Right renal pelvis (tissue), 4 donors: Measurements from ENCODE around the gene UBL3. TPM values are rescaled to one million over a fixed set of nuclear protein-coding genes. Genes with fewer than 3 reads are reported as not detected.

Experiments
- DNase-seq, 4 donors: peaks; one replicate each; pipeline ENCODE4 v3.0.0-alpha.2; 2013; ENCODE audit warnings: low read depth in 4 of 4, low spot score in 3 of 4, missing footprints in 1 of 4
- polyA plus RNA-seq, 4 donors: library from polyadenylated mRNA; unstranded; fragments of 120-200 nt; gene quantifications; one replicate each; pipeline ENCODE4 v1.2.1, GENCODE V29; 2013; ENCODE audit not compliant: insufficient read length in 4 of 4

UBL3 gene, protein sequence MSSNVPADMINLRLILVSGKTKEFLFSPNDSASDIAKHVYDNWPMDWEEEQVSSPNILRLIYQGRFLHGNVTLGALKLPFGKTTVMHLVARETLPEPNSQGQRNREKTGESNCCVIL
- polyA plus RNA-seq, result 10 to 100 TPM; 44.3 to 56.7 (median 56.2) TPM

DNA sequence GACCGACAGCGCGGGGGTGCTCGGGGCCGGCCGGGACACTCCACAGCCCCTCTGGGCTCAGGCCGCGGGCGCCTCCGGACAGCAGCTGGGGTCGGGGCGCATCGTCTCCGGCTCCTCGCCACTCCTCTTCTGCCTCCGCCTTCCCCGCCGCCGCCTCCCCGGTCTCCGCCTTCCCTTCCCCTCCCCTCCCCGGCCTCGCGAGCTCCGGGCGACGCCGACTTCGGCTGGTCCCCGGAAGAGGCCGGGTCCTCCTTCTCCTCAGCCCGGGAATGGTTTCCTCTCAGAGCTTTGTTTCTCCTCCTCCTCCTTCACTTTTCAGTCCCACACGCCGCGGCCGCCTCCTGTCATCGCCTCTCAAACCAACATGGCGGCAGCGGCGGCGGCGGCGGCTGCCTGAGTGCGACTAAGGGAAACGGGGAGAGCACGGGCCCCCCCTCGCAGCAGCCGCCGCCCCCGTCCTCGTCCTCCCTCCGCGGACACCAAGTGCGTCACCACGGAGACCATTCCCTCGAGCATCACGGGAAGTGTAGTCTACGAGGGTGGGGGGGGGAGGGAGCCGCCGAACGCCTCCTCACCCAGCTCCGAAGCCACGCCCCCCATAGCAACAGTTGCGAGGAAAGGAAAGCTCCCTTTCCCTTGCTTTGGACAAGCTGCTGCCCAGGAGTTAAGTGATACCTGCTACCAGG is at the start of gene UBL3:
Gene UBL3, minus strand, starts transcription at position 405 of the 686 bp plus-strand sequence. CDS start 1,079 bp downstream, outside the sequence.
- DNase-seq, result peak; percentile 95 to 96 (median 96)

DNA sequence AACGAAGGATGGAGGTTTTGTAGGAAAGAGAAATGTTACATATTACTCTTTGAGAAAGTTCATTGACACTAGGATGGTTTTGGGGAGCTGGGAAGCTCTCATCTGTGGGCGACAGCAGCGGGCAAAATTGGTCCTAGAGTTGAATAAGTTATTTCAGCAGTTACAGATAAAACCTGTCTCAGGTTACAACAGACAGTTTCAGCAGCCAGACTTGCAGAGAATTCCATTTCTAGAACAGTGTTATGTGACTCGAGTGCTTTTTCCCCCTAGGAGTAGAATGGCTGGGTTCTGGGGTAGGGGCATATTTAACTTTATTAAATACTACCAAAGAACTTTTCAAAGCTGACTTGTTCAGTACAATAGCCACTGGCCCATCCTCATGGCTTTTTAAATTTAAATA is 46.7 kb upstream of the UBL3 start:
- DNase-seq, result no peak

DNA sequence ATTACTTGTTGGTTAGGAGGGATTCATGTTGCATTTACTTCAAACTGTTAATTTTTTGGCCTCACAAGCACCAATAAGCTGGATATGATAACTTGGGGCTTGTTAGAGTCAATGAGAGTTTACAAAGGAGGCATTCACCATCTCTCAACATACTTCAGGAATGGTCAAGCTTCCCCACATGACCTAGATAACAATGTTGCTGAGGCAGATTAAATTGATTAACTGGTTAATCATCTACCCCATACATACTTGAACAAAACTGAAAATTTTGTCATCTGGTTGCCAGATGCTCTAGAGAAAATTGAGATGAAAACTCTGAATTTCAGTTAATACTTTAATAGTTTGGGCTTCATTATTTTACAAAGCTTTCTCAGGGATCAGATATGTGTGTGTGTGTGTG is 43.0 kb upstream of the UBL3 start:
- no peak for DNase-seq

DNA sequence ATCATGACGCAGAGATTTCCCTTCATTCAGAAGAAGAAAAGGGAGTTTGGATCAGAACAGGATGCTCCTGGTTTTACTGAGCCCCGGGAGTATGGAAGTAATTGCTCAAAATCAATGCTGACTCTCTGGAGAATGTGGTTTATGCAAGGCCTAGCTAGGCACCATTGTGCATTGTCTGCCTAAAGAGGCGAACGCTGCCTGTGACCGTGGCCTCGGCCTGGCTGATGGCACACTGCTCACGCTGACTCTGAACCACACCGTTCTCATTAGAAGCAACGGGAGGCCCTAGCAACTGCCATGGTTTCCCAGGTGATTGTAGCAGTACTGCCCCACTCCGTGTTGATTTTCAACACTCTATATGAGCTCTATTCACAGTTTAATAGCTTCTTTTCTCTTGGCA is 41.7 kb upstream of the UBL3 start:
- DNase-seq, result no peak

DNA sequence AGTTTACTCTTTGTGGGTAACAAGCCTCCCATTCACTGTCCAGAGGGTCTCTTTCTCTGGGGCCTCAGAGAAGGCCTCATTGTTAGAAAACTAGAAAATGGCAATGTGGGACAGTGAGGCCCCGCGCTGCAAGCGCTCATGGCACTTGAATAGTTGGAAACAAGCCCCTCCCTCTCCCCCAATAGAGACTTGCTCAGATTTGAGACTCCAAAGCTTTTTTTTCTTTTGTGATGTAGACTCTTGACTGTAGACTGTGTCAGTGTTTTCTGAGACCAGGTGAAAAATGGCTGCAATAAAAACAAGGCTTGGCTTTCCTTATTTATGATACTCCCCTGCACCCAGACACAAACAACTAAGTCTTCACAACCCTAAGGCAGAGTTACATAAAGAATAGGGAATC is 38.7 kb upstream of the UBL3 start:
- DNase-seq, result no peak

DNA sequence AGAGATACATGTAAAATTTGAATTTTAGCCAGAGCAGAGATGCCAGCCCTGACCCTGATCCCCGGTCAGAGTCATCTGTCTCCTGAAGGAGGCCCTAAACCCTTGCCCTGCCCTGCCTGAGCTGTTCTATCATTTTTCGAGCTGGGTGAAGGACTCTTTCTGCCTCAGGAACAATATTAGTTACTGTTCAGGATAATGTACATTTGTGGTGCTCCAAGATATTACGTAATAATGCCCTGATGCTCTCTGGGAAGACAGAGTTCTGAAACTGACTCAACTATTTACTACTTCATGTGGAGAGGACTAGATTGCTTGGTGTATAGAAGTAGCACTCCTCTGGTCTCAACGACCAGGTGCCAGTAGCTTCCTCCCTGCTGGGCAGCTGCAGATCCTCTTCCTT is 37.9 kb upstream of the UBL3 start:
- DNase-seq, result no peak

DNA sequence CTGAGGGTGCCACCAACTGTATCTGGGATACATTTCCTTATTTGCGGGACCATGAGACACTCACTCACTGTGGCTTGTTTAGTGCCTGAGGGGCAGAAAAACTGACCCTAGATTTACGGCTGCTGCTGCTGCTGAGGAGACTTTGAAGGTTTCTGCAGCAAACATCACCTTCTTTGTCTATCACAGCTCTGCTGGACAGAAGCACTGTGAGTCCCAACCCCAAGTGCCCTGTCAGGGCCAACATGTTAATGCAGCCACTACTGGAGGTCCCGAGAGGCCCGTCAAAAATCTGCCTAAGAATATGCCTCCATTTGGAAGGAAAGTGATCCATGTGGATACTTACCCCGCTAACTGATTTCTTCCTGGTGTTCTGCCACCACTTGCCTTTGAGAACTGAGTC is 37.3 kb upstream of the UBL3 start:
- no peak for DNase-seq

DNA sequence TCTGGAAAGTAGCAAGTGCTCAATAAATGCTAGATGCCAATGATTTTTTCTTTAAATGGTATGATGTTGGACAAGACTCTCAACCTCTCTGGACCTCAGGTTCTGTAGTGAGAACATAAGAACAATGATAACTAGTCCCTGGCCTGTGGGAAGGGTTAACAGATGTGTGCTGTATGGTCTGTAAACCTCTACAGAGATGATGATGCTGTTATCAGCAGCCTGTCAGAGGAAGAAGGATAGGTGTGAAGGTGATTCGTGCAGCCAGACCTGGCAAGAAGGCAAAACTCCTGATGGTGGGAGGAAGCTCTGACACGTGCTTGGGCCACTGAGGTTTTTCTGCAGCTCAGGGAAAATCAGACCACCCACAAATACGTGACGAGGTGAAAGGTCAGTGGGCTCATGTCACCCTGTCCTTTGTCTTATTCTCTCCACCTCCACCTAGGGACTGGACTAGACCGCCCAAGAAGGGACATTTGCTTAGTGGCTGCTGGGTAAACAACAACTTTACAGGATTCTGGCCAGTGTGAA is 36.7 kb upstream of the UBL3 start:
- no peak for DNase-seq

DNA sequence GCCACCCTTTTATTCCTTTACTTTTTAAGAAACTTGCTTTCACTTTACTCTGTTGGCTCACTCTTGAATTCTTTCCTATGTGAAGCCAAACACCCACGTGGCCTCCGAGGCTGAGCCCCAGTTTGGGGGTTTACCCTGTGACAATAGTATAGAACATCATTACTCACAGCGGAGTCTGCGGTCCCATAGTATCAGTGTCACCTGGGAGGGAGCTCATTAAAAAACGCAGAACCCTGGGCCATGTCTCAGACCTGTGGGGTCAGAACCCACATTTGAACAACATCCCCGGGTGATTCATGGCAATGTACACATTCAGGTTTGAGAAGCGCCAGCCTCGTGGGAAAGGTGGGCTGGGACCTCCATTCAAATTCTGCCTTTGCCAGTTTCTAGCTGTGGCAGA is 36.0 kb upstream of the UBL3 start:
- DNase-seq, result no peak

DNA sequence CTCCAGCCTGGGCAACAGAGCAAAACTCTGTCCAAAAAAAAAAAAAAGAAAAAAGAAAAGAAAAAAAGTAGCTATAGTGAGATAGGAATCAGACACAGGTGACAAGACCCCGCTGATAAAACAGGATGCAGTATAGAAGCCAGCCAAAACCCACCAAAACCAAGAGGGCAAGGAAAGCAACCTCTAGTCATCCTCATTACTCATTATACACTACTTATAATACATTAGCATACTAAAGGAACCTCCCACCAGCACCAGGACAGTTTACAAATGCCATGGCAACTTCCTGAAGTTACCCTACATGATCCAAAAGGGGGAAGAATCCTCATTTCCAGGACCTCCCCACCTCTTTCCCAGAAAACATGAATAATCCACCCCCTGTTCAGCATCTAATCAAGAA is 35.6 kb upstream of the UBL3 start:
- no peak for DNase-seq

DNA sequence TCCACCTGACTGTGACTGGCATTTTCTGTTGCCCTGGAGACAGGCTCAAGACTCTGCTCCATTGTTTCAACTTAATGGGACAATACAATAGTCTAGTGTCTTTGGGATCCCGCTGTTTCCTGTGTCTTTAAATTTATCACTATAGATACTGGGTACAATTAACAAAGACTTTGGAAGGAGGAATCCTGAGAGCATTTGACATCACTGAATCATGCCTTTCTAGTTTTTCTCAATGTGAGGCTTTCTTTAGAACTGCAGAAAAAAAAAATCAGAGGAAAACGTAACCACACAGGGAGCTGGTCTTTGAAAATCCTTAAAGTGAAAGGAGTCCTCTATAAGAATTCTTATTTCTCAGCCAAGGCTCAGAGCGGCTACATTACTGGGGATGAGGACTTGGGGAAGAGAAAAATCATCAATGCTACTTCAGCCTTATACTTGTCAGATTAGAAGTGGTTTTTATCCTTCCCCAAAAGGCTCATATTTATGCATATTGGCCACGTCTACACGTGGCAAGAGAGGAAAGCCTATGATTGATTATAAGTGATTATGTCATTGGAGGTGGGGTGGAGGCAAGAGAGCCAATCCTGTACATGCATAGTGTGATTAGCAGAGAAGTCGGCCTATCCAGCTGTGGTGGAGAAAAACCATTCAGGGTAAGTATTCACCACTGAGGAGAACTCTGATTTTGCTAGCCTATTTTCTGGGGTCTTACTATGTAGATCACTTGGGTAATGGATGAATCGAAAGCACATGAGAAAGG is 34.4 kb upstream of the UBL3 start:
- no peak for DNase-seq

DNA sequence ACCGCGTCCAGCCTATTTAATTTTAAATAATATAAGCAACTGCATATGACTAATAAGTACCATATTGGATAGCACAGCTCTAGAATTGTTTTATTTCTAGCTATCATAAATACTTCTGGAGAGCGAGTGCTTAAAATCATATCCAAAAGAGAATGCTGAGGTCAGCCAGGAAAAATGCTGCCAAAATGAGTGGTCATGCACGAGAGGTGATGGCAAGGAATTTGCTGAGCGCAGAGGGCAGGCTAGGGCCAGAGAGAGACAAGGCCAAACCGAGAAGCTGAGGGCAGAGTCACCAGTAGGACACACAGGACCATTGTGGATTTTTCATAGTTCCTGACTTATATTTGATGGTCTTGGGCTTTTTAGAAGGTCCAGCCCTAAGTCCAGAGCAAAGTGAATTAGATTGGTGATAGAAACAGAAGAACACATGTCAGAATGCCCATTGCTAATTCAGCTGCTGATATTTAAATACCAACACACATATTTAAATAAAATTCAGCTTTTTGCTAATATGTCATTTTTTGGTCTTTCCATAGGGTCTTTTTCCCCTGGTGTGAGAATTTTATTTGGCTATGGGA is 33.6 kb upstream of the UBL3 start:
- DNase-seq, result no peak

DNA sequence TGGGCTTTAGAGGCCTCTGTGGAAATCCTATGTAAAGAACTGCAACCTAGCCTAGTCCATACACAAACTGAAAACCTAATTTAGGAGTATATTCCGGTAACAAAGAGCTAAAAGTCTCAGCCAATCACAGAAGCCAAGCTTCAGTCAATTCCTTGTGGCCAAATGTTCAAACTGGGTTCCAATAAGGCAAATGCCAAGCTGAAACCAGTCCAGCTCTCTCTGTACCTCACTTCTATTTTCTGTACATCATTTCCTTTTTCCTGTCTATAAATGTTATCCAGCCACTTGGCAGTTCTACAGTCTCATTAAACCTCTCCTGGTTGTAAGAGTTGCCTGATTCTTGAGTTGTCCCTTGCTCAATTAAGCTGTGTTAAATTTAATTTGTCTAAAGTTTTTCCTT is 31.7 kb upstream of the UBL3 start:
- no peak for DNase-seq

DNA sequence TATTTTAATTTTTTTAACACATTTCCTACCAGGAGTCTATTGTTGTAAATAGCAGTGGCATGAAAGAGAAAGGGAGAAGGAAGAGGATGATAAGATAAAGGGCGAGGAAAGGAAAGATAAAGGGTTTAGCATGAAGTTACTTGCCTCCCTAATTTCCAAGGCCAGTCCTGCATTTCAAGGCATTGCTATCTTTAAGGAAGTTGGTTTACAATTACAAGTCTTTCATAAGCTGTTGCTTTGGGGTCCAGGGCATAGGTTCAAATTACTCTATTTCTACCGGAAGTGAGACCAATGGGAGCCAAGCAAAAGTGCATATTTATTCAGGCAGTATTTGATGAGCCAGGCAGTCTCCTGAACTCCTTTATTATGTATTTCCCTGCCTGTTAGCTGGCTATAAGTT is 27.7 kb upstream of the UBL3 start:
- no peak for DNase-seq

DNA sequence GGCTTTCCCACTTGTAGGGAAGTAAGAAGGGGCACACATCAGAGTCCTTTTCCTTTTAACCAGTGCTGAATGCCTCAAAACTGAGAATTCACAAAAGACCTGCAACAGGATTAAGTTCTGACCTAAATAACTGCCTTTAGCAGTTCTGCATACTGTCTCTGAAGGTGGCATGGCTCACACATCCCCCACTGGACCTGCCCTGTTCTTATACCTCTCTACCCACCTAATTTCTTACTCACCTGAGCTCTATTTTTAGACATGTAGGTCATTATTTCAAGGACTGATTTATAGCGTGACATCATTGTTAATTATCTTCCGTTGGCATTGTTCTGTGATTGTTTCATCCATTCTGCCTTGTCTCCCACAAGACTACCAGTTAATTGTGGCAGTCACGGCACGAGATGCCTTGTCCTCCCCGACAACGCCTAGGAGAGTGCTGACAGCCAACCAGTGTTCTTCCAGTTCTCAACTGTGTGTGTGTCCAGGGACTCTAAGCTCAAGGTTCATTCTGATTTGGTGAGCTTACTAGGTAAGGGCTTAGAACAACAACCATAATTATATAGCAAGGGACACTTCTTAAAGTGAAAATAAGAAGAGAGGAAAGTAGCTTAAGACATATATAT is 27.1 kb upstream of the UBL3 start:
- no peak for DNase-seq

DNA sequence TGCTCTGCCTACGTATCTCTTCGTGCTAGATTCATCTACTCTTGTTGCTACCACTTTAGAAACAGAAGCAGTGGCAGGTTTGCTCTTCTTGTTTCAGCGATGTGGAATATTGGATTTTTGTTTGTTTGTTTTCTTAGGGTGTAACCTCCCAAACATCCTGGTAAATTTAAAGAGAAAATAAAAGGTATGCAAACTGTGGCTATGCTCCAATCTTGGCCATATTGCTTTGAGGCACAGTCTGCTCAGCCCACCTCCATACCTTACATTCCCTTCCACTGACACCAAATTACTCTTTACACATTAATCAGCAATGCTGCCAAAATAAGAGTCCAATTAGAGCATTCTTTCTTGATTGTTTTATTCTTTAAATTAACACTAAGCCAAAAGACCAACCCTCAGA is 25.2 kb upstream of the UBL3 start:
- no peak for DNase-seq

DNA sequence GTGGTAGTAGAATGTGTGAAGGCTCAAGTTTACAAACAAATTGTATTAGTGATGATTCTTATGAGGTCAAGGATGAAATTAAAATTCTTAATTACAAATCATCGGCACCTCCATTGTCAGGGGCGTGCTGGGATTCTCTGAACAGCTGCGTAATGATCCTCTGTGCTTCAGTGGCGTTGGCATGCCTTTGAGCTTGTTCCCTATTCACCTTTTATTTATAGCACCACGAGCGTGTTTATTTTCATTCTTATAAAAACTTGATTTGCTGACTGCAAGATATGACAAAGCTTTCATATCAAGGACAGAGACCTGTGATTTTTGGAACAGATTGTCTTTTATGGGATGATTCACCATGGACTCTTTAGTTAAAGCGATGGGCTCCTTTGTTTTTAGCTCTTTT is 18.2 kb upstream of the UBL3 start:
- DNase-seq, result no peak

DNA sequence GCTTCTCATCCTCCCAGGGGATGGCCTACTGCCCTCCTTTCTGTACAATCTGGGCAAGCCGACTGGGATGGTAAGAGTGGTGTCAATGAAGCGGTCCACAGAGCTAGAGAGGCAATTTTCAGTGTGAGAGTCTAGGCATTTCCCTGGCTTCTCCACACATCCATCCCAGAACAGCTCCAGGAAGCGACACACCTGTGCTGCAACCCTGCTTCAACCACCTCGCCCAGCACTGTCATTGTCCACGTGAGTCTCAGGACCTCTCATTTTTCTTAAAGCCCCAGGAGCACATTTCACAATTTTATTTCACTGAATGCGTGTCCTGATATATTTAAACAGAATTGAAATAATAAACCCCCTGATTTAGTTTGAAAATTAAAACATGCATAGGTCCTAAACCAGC is 15.5 kb upstream of the UBL3 start:
- DNase-seq, result no peak

DNA sequence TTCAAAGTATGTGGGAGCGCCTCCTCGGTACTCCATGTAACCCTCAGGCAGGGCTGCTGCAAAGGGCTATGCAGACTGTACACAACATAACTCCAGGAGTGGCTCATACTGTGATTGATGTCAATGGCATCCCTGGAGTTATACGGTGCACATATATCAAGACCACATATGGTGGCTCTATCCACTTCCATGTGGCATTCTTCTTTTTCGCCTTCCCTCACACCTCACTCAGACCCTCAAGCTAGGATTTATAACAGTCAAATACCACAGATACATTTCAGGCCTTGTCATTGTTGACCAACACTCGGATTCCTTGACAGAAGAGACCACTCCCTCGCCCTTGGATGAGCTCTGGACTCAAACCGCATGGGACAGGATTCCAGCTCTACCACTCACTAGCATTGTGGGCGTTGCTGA is 11.3 kb upstream of the UBL3 start:
- DNase-seq, result no peak

DNA sequence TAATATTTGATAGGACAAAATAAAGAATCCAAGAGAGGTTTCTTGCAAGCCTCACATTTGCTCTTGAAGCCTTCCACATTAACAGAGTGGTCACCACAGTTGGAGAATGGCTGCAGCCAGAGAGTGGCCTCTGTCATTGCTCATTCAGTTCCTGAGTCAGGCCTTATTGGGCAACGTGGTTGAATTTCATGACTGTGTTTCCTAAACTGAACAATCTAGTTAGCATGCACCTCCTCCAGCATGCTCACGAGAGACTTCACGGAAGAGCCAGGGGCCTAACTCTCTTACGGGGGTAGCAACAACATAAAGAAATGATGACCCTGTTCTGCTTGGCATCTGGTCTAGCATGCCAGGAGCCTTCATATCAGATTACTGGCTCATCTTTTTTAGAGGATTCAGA is 9.6 kb upstream of the UBL3 start:
- no peak for DNase-seq

DNA sequence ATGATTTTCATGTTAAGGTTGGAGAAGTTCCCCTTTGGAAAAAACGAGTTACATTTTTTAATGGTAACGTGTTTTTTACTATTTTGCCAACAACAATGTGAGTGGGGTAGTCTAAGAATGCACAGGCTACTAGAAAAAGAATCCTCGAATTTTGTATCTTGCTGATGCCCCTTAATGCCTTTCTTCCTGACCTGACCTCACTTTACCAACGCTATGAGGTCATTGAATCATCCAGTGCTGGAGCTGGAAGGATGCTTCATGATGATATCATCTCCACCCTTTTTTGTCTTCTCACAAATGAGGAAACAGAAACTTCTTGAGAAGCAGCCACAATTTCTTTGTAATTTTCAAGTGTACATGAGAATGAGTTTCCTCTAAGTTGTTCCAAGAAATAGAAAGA is 8.2 kb upstream of the UBL3 start:
- no peak for DNase-seq
